Endometrium (tissue), 2 donors: ENCODE results near the gene CATSPERD.
"Not testable (repeated sequence)": the region's sequence is repeated elsewhere in the genome, so short reads cannot be mapped to it uniquely, and the experiment has no call there.

Experiments used
- FAIRE-seq: peaks from 2 replicates; lab custom pipeline; 2012; peaks lifted over from hg19 to GRCh38; lab: Jason Lieb, UNC
- donor health status: control.
- donor health status: control.

CATSPERD gene

GRCh38 chr19:5697022-5697889 lies 23.2 kb upstream of the CATSPERD start:
- FAIRE-seq = no peak

DNA sequence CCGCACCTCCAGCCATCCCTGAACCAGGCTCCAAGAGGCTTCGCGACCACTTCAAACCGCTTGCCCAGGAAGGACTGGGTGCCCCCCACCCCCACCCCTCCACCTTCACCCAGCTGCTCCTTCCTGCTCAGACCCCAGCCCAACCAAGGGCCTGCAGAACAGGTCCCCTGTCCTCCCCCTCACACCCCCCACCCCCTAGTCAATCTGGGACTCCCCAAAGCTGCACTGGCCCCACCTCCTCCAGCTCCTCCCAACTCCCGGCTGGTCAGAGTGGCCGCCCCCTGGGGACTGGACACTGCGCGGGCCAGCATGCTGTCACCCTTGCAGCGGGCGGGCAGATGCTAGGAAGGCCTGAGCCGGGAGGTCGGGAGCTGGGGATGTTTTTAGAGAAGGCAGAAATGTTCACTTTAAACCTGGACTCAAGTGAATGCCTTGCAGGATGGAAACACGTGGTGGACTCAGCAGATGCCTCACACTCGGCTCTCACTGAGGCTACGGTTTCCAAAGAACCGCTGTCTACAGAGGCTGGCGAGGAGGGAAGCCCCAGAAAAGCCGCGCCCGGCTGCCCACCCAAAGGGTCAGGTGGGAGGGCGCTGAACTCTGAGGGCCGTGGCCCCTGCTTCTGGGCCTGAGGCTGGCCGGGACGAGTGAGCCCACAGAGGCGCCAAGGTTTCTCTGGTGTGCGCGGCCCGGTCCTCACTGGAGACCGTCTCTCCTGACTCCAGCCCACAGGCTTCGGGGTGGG lies 22.4 kb upstream of the CATSPERD start:
- no peak for FAIRE-seq

DNA sequence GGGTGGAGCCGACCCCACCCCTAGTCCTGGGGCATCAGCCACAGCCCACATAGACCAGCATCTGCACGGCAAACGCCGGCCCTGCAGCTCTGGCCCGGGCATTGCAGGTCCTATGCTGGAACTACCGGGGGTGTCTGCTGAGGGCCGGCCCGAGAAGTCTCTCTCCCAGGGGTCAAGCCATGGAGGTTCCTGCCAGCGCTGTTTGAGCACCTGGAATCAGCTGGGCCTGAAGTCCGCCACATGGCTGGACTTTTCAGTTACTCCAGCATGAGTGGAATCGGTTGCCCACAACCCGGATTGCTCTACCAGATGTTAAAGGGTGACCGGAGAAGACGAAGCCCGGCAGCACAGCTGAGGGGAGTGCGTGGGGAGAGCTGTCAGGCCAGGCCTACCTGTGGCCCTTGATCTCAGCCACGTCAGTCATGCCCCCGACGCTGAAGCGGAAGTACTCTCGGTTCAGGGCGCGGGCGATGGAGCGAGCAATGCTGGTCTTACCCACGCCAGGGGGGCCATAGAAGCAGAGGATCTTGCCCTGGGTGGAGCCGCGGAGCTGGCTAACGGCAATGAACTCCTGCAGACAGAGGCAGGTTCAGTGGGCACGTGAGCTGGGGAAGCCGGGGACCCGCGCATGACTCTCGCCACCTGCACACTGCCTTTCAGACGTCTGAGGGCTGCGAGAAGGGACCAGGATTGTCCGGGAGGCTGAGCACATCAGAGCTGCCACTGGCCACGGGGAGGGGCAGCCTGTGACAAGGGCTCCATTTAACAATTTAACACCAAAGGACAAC lies 21.6 kb upstream of the CATSPERD start:
- no peak for FAIRE-seq

GRCh38 chr19:5700455-5701092 lies 19.9 kb upstream of the CATSPERD start:
- FAIRE-seq = no peak

- FAIRE-seq = not testable (repeated sequence)
These were observed 18.4 kb upstream of the CATSPERD start for GRCh38 chr19:5702053-5702410.

GRCh38 chr19:5703819-5704818 lies 16.3 kb upstream of the CATSPERD start:
- FAIRE-seq = no peak

DNA sequence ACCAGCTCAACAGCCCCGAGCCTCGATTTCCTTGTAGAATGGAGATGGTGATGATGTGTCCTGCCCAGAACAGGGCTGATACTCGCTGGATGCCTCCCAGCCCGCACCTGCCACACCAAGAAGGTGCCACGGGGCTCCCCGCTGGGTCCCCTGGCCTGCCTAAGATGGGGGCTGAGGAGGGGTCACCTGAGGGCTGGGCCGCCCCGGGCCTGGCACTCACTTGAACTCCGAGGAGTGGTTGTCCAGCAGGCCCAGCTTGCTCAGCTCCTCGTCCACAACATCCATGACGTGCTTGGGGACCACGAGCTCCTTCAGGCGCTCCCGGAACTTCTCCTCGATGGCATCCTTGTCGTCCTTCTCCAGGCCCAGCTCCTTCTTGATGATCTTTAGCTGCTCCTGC lies 14.9 kb upstream of the CATSPERD start:
- no peak for FAIRE-seq

- no peak for FAIRE-seq
These were observed 13.4 kb upstream of the CATSPERD start for GRCh38 chr19:5706876-5707573.

DNA sequence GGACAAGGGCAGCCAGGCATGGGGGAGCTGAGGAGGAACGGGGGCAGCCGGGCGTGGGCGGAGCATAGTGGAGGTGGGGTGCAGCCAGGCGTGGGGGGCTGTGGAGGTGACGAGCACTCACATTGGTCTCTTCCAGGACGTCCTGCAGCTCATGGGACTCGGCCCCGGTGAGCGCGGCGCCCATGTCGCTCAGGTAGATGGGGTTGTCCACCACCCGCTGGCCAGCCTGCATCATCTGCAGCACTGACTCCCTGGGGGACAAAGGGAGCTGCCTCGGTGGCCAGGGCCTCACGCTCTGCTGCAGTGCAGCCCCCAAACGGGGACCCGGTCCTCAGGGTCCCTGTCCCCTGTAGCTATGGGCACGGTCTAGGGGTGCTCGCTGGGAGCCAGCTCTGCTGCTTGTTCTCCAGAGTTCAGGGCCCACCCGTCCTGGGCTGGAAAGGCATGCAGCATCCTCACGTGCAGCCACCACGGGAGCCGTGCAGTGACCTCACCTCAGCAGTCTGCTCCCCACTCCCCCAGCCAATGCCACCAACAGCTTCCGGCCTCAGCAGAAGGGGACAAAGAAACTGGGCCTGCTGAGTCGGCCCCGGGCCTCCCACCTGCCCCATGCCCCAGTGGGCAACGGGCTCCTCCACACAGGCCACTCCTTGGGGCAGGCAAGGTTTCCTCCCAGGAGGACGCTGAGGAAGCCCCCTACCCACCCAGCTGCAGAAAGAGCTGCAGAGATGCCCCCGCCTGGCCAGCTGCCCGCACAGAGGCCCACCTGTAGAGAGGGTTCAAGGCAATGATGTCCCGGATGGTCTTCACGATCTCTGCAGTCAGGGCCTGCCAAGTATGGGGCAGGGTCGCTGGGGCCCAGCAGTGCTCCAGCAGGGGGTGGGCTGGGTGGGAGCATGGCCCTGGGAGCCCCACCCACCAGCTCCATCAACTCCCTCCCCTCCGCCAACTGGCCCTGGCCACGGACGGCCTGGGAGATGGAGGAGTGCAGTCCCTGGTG lies 12.6 kb upstream of the CATSPERD start:
- no peak for FAIRE-seq

GRCh38 chr19:5711025-5711424 lies 9.4 kb upstream of the CATSPERD start:
- FAIRE-seq = no peak

GRCh38 chr19:5711713-5712161 lies 8.7 kb upstream of the CATSPERD start:
- no peak for FAIRE-seq

GRCh38 chr19:5713228-5713627 lies 7.2 kb upstream of the CATSPERD start:
- no peak for FAIRE-seq

GRCh38 chr19:5714816-5715215 lies 5.6 kb upstream of the CATSPERD start:
- FAIRE-seq = no peak

- FAIRE-seq = no peak
These were observed 3.1 kb upstream of the CATSPERD start for GRCh38 chr19:5717215-5717935.

GRCh38 chr19:5718037-5718578 lies 2.3 kb upstream of the CATSPERD start:
- FAIRE-seq = no peak

DNA sequence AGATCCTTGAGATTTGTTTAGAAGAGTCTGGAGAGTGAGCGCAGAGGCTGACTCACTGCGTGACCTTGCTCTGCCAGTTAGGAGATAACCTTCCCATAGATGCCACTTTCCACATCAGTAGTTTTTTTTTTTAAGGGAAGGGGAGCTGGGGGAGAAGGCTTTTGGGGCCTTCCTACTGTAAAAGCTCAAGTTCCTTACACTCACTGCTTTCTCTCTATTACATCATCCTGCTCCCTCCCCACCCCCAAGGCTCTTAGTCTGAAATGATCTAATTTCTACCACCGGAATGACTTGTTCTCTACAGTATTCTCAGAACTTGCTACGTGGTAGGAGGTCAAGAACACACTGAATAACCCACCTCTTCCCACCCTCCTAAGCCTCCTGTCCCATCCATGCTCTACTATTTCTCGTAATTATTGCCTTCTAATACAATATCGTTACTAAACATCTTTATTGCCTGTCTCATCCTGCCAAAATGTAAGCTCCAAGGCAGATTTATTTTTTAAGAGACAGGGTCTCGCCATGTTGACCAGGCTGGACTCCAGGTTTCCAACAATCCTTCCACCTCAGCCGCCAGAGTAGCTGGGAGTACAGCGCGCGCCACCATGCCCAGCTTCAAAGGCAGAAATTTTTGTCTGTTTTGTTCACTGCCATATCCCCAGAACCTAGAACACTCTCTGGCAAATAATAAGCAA lies 1.7 kb upstream of the CATSPERD start:
- FAIRE-seq = no peak

DNA sequence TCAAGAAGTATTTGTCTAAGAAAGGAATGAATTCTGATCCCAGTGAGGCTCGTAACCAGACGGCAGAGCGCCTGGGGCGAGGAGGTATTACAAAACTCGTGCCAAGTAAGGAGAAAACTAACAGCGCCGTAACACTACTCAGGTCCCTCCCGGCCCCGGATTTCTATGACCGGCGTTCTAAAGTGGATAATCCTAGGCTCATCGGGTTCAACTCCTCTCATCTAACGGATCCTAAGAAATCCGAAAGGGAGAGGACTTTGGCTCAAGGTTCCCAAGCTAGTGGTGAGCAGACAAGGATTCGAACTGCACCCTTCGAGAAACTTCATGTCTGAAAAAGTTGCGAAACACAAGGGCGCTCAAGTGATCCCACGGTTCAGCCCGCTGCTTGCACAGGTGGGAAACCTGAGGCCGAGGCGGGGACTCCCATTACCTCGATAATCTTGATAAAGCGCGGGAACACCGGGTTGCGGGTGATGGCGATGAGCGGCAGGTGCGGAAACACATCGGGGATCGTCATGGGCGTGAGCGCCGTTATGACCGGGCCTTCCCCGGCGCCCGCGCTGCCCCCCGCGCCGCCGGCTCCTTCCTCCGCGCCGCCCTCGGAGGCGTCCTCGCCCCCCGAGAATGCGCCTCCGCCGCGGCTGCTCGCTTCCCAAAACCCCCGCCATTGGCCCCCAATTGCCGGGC lies 1.0 kb upstream of the CATSPERD start:
- no peak for FAIRE-seq
